ENCODE results near the gene CATSPERD.
"Not testable (repeated sequence)": the region's sequence is repeated elsewhere in the genome, so short reads cannot be mapped to it uniquely, and the experiment has no call there.

DNA sequence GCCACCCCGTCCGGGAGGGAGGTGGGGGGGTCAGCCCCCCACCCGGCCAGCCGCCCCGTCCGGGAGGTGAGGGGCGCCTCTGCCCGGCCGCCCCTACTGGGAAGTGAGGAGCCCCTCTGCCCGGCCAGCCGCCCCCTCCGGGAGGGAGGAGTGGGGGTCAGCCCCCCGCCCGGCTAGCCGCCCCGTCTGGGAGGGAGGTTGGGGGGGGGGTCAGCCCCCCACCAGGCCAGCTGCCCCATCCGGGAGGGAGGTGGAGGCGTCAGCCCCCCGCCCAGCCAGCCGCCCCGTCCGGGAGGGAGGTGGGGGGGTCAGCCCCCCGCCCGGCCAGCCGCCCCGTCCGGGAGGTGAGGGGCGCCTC is 18.4 kb upstream of the CATSPERD start:
- TF ChIP-seq POLR2A, CTCF (IDR thresholded peaks at IDR 0.05): not testable (repeated sequence)

Data from gastroesophageal sphincter (tissue), 3 donors.